HG03139 (cell line): ENCODE results near the gene TIGD3.

Source experiments
- ATAC-seq: cut with Tn5 transposase; IDR thresholded peaks from one replicate; pipeline ENCODE4 v1.9.1; 2021; ENCODE audit not compliant: unreplicated experiment

Gene TIGD3, protein sequence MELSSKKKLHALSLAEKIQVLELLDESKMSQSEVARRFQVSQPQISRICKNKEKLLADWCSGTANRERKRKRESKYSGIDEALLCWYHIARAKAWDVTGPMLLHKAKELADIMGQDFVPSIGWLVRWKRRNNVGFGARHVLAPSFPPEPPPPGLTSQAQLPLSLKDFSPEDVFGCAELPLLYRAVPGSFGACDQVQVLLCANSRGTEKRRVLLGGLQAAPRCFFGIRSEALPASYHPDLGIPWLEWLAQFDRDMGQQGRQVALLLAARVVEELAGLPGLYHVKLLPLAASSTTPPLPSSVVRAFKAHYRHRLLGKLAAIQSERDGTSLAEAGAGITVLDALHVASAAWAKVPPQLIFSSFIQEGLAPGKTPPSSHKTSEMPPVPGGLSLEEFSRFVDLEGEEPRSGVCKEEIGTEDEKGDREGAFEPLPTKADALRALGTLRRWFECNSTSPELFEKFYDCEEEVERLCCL

DNA sequence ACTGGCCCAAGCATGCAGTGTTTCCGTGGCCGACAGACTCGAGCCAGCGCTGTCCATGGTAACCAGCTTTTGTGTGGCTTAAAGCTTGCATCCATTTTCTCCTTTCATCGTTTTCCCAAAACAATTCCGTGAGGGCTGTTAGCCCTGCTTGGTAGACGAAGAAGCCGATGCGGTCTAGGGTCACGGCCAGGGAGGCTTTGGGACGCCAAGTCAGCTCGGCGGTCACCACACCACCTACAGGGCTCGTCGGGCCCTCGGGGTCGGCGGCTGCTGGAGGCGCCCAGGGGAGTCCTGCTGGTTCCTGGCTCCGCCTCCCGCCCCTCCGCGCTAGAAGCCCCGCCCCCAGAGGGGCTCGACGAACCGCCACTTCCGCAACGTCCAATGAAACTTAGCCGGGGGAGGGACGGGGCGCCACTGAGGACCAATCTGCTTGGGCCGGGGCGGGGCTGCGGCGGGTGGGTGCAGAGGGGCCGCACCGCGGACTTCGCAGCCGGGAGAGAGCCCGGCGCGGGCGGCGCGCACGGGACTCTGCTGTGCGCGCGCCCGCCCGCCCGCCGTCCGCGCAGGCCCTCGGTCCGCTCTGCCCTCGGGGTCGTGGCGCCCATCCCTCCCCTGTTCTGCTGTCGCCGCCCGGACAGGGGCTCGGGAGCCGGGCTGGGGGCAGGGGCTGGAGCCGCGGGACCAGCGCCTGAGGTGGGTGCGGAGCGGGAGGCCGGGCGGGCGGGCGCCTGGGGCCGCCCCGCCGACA is at the start of gene TIGD3:
TIGD3 (plus strand) TSS at position 487 of the 748 bp plus-strand sequence. CDS start 1,058 bp downstream, outside the sequence.
- ATAC-seq: peak; percentile 80

DNA sequence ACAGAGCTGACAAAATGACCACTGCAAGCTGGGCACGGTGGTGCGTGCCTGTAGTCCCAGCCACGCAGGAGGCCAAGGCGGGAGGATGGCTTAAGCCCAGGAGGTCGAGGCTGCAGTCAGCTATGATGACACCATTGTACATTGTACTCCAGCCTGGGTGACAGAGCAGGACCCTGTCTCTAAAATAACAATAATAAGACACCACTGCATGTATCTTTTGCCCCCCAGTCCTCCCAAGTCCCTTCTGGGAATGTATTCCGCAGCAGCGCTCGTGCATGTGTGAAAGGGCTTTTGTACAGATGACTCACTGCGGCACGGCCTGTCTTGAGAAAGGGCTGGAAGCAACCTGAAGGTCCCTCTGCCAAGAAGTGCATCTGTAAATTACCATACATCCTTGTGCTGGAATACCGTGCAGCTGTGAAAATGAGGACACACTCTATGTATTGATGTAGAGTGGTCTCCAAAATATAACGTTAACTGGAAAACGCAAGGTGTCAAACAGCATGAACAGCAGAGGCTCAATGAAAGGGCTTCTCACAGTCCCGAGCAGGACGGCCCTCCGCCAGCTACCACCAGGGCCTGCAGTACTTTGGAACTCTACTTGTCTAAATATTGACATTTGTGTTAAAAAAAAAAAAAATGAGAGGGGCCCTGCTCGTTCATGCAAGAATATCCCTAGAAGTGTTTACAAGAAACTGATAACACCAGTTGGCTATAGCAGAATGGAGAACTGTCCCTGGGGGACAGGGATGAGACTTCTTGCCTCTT is 48.9 kb upstream of the TIGD3 start:
- no peak for ATAC-seq

DNA sequence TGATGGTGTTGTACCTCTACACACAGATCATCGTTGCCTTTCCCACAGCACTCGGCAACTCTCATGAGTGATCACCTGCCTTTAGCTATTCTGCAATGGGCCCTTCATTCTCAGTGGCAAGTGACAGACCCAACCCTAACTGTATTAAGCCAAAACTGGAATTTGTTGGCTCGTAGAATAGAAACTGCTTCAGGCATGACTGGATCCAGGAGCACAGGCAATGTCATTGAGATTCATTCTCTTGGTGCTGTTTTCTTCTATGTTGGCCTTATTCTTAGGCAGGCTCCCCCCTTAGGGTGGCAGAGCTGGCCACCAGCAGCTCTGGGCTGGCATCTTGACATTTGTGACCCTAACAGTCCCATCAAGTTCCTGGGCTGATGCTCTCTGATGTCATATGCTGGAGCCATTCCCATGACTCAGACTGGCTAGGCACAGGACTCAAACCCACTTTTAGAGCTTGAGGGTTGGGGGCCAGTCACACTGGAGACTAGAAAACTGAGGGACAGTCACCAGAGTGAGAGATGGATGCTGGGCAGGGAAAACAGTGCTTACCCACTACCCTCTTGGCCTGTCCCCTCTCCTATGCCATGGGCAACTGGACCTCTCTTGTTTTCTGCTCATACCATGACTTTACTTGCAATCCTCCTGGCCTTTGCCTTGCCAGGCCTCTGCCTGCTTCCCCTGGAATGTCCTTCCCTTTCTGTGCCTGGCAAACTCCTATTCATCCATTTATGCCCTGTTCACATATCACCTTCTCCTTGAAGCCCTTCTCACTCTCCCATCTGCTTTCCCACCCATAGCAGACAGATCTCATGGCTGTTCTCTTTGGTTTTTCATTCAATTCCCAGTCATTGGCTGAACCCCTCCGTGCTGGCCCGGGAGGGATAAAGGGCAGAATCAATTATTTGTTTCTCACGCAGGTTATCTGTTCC is 47.0 kb upstream of the TIGD3 start:
- no peak for ATAC-seq

GRCh38 chr11:65308281-65308891 is 46.2 kb upstream of the TIGD3 start:
- ATAC-seq: no peak

GRCh38 chr11:65309006-65309405 is 45.5 kb upstream of the TIGD3 start:
- no peak for ATAC-seq

DNA sequence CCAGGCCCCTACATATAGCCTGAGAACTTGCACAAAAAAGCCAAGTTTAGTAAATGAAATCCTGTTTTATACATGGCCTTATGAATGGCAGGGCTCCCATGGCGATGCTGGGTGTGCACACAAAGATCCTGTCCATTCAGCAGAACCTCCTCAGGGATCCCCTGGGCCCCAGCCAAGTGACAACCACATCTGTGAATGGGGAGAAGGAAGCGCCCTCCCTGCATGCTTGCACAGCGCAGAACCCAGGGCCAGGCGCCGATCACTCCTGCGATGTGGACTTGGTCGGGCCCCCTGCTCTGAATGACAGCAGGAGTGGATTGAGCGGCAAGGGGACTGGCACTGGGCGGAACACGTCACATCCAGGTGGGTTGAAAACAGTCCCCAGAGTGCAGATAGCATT is 44.3 kb upstream of the TIGD3 start:
- no peak for ATAC-seq

DNA sequence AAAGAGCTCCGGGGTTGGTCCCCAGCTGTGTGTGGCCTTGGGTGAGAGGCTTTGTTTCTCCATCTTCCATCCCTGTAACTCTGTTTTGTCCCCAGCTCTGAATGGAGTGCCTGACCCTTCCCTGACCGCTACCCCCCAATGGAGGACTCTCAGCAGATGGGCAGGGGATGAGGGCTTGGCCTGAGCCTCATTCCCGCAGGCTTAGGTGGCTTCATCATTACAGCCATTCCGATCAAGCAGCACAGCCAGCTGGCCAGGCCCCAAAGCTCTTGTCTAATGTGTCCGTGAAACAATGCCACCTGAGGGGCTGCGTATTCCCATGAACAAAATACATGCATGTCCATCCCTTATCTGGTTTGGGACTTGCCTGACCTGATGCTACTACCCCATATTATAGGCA is 43.8 kb upstream of the TIGD3 start:
- ATAC-seq: no peak

DNA sequence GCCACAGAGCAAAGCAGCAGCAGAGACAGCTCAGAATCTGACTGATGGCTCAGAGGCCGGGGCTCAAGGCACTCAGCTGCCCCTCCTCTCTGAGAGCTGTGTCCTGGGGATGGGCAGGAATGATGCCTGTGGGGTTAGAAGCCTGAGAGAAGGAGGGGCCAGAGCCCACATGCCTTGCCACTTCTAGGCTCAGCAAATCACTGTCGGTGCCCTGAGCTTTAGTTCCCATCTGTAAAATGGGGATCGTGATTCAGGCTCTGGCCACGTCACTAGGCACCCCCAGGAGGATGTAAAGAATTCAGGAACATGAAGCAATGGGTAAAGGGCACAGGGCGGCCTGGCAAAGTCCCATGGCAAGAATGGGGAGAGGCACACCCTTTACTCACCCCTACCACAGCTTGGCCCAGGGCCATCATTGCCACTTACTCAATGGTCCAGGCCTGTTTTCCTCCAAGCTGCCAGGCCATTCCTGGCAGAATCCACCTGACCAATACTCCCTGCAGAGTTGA is 43.3 kb upstream of the TIGD3 start:
- no peak for ATAC-seq

GRCh38 chr11:65314501-65315203 is 39.9 kb upstream of the TIGD3 start, which contains the start of gene CDC42EP2:
TSS of gene CDC42EP2 (plus strand) at chr11:65314866. CDS start at chr11:65320899, 6,033 bp downstream.
- ATAC-seq: no peak

- ATAC-seq: no peak
Observed at GRCh38 chr11:65315204-65315865, 39.2 kb upstream of the TIGD3 start.

- ATAC-seq: no peak
Observed at GRCh38 chr11:65315866-65316226, 38.7 kb upstream of the TIGD3 start.

GRCh38 chr11:65316227-65317024 is 38.1 kb upstream of the TIGD3 start:
- no peak for ATAC-seq

GRCh38 chr11:65317025-65317786 is 37.3 kb upstream of the TIGD3 start:
- ATAC-seq: no peak

GRCh38 chr11:65320386-65321075 is 34.0 kb upstream of the TIGD3 start:
- ATAC-seq: no peak

- ATAC-seq: no peak
Observed at GRCh38 chr11:65321076-65321475, 33.5 kb upstream of the TIGD3 start.

GRCh38 chr11:65321828-65322485 is 32.6 kb upstream of the TIGD3 start:
- no peak for ATAC-seq
